HG03460 (cell line): ENCODE measurements around the gene FAM20B.
"Not testable (repeated sequence)": the region's sequence is repeated elsewhere in the genome, so short reads cannot be mapped to it uniquely, and the experiment has no call there.

Experiments
- ATAC-seq: cut with Tn5 transposase; IDR thresholded peaks from one replicate; pipeline ENCODE4 v1.9.1; 2021; ENCODE audit not compliant: unreplicated experiment

Gene FAM20B

GRCh38 chr1:179021873-179022272 lies 3.8 kb upstream of the FAM20B start:
- ATAC-seq = no peak

GRCh38 chr1:179023946-179024650 lies 1.6 kb upstream of the FAM20B start:
- ATAC-seq = no peak

GRCh38 chr1:179025975-179026812 lies 500 bp downstream of the FAM20B start:
- ATAC-seq = peak; percentile 71

- no peak for ATAC-seq
These were observed 1.3 kb downstream of the FAM20B start for GRCh38 chr1:179026813-179027669.

- ATAC-seq = no peak
These were observed 3.6 kb downstream of the FAM20B start for GRCh38 chr1:179029321-179029759.

GRCh38 chr1:179030130-179030529 lies 4.4 kb downstream of the FAM20B start:
- no peak for ATAC-seq

- no peak for ATAC-seq
These were observed 5.0 kb downstream of the FAM20B start for GRCh38 chr1:179030683-179031082.

GRCh38 chr1:179031284-179031683 lies 5.6 kb downstream of the FAM20B start:
- ATAC-seq = no peak

- no peak for ATAC-seq
These were observed 6.3 kb downstream of the FAM20B start for GRCh38 chr1:179031855-179032513.

- peak; percentile 73 for ATAC-seq
These were observed 9.0 kb downstream of the FAM20B start for GRCh38 chr1:179034720-179035119.

GRCh38 chr1:179036844-179037465 lies 11.3 kb downstream of the FAM20B start:
- no peak for ATAC-seq

GRCh38 chr1:179038528-179039281 lies 13.0 kb downstream of the FAM20B start:
- ATAC-seq = no peak

- ATAC-seq = not testable (repeated sequence)
These were observed 13.9 kb downstream of the FAM20B start for GRCh38 chr1:179039502-179040174.

- ATAC-seq = not testable (repeated sequence)
These were observed 14.5 kb downstream of the FAM20B start for GRCh38 chr1:179040175-179040551.

- no peak for ATAC-seq
These were observed 16.4 kb downstream of the FAM20B start for GRCh38 chr1:179042087-179042486.

- no peak for ATAC-seq
These were observed 17.0 kb downstream of the FAM20B start for GRCh38 chr1:179042700-179043099.

- ATAC-seq = no peak
These were observed 17.6 kb downstream of the FAM20B start for GRCh38 chr1:179043266-179043665.

GRCh38 chr1:179043907-179044306 lies 18.2 kb downstream of the FAM20B start:
- ATAC-seq = no peak
